Stimulated activated CD4-positive, alpha-beta T cell treated with anti-CD3 and anti-CD28 coated beads, Interleukin-4, amount 100 ng/mL, for 4 hours (primary cell): ENCODE data around the gene GRIK4.

ENCODE experiments used
- DNase-seq, 2 experiments: peaks; one replicate each; pipeline ENCODE4 v3.0.0-alpha.2; 2020

Gene GRIK4

GRCh38 chr11:120929090-120929489 is 417.5 kb downstream of the GRIK4 start:
- DNase-seq = no peak

GRCh38 chr11:120929664-120930154 is 418.2 kb downstream of the GRIK4 start:
- peak in 1 of 2 experiments; percentile 10 for DNase-seq

GRCh38 chr11:120931057-120931779 is 419.7 kb downstream of the GRIK4 start:
- no peak for DNase-seq

DNA sequence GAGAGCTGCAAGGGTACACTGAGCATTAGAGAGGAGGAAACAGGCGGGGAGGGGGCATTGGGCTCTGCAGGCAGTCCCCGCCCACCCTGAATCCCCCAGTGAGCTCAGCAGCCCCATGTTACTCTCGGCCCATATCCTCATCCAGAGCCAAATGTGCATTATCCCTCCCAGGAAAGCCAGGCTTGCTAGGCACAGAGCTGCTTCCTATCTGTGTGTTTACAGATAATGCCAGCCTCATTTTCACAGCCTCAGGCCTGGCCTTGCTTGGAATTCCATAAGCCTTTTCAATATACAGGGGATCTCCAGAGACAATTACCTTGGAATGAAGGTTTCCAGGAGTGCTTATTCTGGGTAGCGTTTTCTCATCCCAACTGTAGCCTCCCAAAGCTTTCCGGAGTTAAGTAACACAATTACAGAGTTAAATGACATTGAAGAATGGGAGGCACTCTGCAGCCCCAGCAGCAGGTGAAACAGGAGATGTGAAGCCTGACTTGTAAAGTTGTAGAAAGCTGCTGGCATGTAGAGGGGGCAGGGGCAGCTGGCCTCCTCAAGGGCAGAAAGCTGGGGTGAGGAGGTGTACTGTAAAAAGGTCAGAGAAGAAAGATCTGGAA is 420.9 kb downstream of the GRIK4 start:
- no peak for DNase-seq

- DNase-seq = no peak
Measured at GRCh38 chr11:120936356-120936755, 424.8 kb downstream of the GRIK4 start.

DNA sequence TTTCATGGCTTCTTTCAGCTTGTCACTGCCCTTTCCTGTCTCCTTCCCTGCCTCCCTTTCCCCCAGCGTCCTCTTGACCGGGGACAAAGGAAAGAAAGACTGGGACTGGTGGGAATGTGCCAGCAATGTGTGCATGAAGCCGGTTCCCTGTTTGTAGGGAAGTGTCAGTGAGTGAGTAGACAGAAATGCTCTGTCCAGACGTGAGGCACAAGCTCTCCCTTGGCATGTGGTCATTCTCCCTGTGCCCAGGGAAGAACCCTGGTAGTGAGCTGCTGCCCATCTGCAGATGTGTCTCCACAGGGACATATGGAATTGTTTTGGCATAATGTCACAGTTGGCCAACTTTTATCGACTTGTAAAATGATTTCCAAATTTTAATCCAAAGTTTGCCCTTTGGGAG is 426.0 kb downstream of the GRIK4 start:
- DNase-seq = no peak

GRCh38 chr11:120938260-120938659 is 426.7 kb downstream of the GRIK4 start:
- DNase-seq = no peak

GRCh38 chr11:120940160-120940848 is 428.8 kb downstream of the GRIK4 start:
- DNase-seq = no peak

- DNase-seq = no peak
Measured at GRCh38 chr11:120941000-120941399, 429.5 kb downstream of the GRIK4 start.

GRCh38 chr11:120942701-120943100 is 431.2 kb downstream of the GRIK4 start:
- DNase-seq = no peak

GRCh38 chr11:120945042-120945441 is 433.5 kb downstream of the GRIK4 start:
- no peak for DNase-seq

DNA sequence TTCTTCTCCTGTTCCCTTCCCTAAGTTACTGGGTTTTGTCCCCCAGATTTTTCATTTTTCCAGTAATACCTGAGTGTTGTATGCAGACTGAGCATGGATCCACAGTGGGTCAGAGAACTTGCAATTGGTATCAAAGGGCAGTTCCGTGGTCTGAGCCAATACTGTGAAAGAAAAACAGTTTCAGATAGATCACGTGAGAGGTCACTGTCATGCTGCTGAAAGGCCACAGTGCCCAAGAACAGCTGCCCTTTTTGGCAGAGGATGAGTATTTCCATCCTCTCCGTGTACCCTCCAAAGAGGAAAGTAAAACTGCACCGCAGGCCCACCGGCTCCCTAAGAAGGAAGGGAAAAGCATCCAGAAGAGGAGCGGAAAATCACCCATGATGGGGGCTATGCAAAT is 439.3 kb downstream of the GRIK4 start:
- no peak for DNase-seq

DNA sequence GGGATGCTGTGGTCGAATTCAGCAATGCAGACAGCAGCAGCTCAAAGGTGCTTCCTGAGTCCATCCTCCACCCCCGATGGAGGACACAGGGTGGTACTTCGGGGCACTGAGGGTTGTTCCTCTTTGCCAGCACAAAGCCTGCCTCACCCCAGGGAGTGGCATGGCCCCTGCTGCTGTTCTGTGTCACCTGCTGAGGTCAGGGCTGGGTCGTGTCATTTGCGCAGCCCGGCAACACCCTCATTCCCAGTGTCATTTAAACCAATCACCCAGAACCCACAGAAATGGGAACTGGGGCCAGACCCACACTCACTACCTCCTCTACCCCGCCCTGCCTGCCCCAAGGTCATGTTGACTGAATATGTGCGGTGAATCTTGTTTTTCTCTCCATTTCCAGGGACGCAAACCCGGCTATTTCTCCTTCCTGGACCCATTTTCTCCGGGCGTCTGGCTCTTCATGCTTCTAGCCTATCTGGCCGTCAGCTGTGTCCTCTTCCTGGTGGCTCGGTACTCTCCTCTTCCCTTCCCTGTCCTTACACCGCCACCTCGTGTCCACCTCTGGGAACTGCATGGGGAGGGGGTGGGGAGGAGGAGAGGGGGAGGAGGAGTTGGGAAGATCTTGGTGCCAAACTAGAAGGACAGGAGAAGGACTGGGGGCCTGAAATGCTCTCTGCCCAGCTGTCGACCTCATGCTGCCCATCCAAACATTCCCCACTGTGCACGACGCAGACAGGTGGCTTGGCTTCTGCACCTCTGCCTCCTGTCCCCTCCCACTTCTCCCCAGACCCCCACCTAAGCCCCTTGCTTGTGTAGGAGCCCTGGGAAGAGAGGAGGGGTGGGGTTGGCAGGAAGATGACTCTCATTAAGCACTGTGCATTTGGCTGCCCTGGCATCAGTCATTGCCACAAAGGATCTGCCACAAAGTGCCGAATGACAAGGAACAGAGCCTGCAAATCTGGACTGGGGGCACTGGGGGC is 441.2 kb downstream of the GRIK4 start:
- DNase-seq = peak; percentile 44 to 57

DNA sequence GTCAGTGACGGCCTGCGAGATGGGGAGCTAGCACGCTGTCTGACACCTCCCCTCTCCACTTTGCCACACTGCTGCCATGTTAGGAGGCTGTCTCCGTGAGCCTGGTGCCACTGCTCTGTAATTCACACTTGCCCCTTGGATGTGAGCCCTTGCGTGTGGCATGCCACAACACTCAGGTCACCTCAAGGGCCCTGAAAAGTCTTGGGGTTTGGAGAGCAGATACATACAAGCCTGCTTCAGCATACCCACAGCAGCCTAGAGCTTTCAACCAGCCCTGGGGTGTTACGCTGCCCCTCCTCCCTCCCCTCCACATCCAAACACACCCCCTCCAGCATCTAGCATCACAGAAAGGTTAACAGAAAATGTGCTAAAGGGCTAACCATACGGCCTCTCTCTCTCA is 442.8 kb downstream of the GRIK4 start:
- DNase-seq = no peak

DNA sequence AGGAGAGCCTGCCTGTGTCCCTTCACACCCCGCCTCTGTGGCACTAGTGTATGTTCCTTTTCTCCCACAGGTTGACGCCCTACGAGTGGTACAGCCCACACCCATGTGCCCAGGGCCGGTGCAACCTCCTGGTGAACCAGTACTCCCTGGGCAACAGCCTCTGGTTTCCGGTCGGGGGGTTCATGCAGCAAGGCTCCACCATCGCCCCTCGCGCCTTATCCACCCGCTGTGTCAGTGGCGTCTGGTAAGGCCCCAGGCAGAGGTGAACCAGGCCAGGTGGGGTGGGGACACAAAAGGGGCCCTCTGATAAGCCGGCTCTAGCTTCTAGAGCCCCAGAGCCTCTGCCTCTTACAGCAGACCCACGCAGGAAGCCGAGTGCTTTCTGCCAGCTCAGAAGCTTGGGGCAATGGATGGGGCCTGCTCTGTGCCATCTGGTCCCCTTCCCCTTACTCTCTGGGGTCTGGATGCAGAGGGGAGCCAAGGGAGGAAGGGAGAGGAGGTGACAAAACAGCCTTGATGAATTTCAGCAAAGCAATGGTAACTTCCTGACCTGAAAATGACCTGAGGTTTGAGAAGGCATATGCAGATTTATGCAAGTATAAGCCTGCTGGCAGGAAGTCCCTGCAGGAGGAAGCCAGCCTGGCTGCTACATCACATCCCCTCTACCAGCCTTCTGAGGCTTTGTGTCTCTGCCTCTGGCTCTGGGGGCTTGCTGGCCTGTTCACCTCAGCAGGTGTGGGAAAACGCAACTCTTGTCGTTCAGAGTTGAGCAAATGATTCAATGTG is 445.4 kb downstream of the GRIK4 start:
- peak in 1 of 2 experiments; percentile 7 for DNase-seq

GRCh38 chr11:120958185-120958584 is 446.6 kb downstream of the GRIK4 start:
- no peak for DNase-seq

DNA sequence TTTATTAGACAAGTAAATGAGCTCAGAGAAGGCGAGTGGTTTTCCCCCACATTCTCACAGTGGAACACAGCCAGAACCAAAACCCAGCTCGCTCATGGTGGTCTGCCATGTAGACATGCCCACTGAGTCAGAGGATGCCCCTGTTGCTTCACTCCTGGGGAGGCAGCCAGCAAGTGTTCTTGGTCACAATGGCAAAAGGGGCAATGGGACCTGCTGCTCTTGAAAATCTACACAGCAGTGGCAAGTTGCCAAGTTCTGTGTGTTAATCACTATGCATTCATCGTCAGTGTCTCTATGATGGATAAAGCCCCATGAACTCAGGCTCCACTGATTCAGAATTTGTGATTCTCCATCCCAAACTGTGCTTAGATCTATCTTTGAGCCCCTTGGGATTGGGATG is 447.6 kb downstream of the GRIK4 start:
- DNase-seq = no peak

DNA sequence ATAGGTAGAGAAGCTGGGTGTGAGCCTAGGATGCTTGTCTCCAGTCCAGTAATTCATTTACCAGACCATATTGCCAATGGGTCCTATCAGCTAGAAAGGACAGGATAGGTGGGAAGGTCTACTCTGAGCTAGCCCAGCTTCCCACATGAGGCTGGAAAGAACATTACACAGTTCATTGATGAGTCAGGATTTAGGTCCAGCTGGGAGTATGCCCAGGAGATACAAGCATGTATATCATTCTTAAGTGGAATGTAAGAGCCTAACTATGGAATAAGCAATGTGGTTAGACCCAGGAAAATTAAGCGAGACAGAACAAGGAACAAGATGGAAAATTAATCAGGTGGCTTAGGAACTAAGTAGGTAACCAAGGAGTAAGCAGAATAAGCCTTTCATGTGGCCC is 453.3 kb downstream of the GRIK4 start:
- no peak for DNase-seq

- no peak for DNase-seq
Measured at GRCh38 chr11:120966840-120967239, 455.3 kb downstream of the GRIK4 start.

- no peak for DNase-seq
Measured at GRCh38 chr11:120969993-120970392, 458.4 kb downstream of the GRIK4 start.

DNA sequence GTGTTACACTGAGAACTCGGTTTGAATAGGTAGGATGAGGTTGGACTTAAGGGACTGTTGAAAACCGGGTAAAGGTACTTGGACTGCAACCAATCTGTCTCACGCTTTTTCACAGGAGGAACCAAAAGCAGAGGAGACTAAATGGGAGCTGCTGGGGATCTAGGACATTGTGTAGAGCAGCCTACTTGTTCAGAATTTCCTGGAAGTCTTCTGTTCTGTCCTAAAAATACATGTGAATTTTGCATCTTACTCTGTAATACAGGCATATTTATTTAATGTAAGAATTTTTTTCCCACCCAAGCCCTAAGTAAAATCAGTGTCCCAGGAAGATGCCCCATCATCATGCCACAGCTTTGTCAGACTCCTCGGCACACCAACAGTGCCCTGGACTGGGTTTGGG is 460.3 kb downstream of the GRIK4 start:
- no peak for DNase-seq

DNA sequence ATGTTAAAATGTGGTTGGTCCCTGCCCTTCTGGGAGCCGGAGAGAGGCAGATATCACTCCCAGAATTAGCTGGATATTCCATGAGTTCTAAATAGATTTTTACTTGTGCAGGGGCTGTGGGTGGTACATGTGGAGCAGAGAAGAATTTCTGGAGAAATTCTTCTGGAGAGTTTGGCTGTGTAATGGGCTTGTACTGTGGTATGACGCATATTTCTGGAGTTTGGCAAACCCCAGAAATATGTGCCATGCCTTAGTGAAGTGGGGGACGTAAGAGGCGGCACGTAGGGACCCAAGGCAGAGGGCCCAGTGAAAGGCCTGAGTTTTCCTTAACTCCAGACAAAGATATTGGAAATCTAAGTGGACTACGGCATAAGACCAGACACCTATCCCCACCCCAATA is 461.1 kb downstream of the GRIK4 start:
- no peak for DNase-seq
